ENCODE data around the gene ZNF837. TPM values are rescaled to one million over a fixed set of nuclear protein-coding genes. Genes with fewer than 3 reads are reported as not detected.
"Not testable (repeated sequence)": the region's sequence is repeated elsewhere in the genome, so short reads cannot be mapped to it uniquely, and the experiment has no call there.

Gene ZNF837
- total RNA-seq, 1 donor from 2014 or later: 3.6 TPM

- no peak for DNase-seq (ENCODE audit: low spot score)
Observed at GRCh38 chr19:58396691-58397532, 16.1 kb upstream of the ZNF837 start.

- DNase-seq (ENCODE audit: low spot score): no peak
Observed at GRCh38 chr19:58395979-58396627, 15.3 kb upstream of the ZNF837 start.

DNA sequence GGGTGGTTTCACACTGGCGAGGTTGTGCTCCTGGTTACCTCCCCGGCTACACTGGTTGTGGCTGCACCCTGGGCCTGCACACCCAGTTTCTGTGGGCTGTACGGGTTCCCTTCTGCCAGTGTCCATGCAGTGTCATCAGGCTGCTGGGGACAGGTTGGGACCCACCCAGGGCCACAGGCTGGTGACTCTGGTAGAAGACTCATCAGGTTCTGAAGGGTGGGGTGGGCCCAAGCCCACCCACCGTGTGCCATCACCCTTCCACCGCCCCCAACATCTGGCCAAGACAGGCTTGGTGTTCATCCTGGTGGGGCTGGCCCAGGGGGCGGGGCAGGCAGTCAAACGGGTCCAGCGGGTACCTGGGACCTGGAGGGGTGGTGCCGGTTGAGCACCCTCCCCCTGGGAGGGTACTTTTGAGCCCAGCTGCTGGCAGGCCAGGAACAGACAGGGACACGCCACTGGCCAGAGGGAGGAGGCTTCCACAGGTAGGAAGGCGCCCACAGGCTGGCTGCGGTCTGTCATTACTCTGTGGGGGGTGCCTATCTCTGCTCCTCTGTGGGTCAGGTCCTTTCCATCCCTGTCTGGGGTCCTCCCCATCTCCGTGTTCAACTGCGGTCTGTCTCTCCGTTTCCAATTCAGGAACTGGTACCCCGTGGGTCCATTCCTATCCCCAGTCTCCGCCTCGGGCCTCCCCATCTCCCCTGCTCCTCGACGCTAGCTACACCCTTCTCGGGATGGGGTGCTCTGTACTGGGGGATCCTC, 14.6 kb upstream of the ZNF837 start, which contains the start of gene RNF225:
Gene RNF225 (plus strand): TSS at position 437 of the 759 bp plus-strand sequence. CDS start 434 bp downstream, outside the sequence.
- DNase-seq (ENCODE audit: low spot score): peak; percentile 88

GRCh38 chr19:58394821-58395219, 14.0 kb upstream of the ZNF837 start:
- no peak for DNase-seq (ENCODE audit: low spot score)

GRCh38 chr19:58393725-58394033, 12.8 kb upstream of the ZNF837 start:
- DNase-seq (ENCODE audit: low spot score): no peak

- no peak for DNase-seq (ENCODE audit: low spot score)
Observed at GRCh38 chr19:58392945-58393724, 12.3 kb upstream of the ZNF837 start.

DNA sequence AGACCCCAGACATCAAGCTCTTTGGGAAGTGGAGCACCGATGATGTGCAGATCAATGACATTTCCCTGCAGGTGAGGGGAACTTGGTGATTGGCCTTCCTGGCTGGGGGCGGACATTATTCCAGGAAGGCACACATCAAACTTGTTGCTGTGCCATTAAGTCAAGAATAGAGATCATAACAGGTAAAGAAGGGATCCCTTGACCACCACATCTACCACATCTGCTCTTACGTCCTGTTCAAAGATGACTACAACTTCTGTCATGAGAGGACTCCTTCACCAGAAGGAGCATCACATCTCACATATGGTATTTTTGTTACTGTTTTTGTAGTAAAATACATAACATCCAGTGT, 7.3 kb upstream of the ZNF837 start:
- DNase-seq (ENCODE audit: low spot score): no peak

DNA sequence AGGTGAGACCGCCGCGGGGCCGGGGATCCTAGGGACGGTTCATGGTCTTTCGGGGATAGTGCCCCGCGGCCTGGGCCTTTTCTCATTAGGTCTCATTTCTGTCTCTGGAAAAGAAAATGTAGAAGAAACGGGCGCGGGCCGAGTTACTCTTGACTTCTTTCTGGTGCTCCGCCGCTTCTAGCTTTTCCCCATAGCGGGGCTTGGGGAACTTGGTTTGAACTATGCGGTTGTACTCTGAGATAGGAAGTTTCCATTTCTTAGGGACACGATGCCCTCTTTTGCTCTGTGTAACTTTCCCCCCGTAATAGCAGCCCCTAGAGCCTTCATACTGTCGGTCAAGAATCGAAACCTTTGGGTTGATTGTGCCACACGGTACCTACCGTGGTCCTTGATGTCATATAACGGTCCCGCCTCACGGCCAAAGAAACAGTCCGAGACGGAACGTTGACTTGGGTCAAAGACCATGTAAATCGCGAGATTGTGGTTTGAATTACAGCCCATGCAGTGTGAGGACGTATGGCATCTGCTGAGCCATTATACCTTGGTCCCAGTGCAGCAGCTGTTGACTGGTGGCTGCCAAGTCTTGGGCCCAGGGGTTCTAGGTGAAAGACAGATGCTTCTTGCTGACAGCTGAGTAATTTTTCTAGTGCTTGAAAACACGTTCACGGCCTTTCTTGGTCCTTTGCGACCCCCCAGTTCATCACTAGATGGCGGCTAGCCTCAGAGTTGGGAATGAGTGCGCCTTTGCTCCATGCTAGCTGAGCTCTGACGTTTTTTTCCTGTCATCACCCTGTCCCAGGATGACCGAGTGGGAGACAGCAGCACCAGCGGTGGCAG, 6.7 kb upstream of the ZNF837 start:
- no peak for DNase-seq (ENCODE audit: low spot score)

DNA sequence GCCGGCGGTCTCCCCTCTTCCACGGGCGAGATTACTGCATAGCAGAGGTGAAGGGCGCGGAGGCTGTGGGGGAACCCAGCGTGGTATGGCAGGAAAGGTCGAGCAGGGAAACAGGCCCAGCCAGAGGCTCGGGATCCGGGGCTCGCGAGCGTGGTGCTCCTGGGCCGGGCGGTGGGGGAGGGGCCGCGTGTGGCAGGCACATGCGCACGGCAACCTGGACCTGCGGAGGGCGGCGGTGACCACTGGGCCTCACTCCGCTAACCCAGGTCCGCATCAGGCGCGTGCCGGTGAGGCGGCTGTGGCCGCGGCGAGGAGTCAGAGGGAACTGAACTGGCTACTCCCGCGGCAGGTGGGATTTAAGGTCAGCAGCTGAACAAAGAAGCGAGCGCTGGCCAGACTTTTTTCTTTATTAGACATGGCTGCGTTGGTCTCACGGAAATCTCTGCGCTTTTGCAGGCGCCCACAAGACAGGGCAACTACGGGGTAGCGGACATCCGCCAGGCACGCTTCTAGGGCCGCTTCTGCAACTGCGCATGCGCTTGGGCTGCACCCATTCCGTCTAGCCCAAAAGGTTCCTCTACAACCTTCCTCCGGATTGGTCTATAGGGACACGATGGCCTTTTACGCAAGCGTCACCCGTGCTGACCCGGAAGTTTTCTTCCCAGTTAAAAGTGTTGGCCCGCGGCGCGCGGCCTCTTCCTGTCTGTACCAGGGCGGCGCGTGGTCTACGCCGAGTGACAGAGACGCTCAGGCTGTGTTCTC, 5.9 kb upstream of the ZNF837 start, which contains the start of gene RPS5:
Gene RPS5 (plus strand): TSS at position 694 of the 762 bp plus-strand sequence. CDS start 869 bp downstream, outside the sequence.
- peak; percentile 98 for DNase-seq (ENCODE audit: low spot score)

DNA sequence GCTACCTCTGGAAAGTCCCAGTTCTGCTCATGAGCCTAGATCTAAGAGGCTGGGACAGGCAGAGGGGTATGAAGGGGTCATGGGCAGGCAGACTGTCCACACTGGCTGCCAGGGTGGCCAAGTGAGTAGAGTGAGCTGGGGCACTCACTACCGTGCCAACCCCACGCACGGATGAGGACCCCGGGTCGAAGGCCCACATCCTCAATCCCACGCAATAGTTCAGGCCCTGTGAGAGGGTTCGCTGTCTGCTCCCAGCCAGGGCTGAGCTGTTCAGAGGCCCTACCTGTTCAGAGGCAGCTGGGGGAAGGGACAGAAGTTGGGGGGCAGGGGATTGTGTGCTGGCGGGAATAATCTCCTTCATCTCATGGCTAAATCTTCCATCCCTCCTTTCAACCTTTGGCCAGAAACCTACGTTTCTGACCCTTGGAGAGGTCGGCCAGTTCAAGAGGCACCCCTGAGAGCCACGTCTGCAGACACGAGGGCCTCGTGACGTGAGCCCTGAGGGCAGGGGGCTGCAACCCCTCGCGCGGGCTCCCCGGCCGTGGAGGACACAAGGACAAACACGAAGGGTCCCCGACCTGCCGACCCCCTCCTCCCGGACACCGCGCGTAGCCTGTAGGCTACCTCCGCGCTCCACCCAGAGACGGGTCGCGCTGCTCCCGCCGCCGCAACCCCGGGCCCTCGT, 5.2 kb upstream of the ZNF837 start:
- no peak for DNase-seq (ENCODE audit: low spot score)

DNA sequence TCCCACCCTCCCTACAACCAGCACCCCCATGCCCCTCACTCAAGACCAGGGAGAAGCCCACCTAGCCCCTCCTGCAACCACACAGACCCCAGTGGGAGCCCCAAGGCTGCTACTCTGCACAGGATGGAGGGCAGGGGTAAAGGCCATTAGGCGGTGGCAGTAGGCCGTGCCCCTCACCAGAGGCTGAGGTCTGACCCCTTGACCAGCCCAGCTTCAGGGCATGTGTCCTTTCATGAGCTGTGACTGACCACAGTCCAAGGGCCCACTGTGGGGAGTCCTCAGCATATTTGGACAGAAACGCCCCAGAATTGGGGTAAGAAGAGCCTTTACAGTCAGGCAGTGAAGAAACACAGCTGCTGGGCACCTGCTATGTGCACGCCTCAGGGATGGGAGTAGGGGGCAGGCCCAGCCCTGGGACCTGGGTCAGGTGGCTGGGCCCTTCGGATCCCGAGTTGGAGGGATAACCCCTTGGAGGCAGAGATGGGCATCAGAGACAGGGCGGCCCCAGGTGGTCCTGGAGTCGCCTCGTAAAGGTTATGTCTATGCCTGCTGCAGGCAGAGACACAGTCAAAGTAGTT, 4.6 kb upstream of the ZNF837 start:
- no peak for DNase-seq (ENCODE audit: low spot score)

- no peak for DNase-seq (ENCODE audit: low spot score)
Observed at GRCh38 chr19:58382997-58383603, 2.3 kb upstream of the ZNF837 start.

DNA sequence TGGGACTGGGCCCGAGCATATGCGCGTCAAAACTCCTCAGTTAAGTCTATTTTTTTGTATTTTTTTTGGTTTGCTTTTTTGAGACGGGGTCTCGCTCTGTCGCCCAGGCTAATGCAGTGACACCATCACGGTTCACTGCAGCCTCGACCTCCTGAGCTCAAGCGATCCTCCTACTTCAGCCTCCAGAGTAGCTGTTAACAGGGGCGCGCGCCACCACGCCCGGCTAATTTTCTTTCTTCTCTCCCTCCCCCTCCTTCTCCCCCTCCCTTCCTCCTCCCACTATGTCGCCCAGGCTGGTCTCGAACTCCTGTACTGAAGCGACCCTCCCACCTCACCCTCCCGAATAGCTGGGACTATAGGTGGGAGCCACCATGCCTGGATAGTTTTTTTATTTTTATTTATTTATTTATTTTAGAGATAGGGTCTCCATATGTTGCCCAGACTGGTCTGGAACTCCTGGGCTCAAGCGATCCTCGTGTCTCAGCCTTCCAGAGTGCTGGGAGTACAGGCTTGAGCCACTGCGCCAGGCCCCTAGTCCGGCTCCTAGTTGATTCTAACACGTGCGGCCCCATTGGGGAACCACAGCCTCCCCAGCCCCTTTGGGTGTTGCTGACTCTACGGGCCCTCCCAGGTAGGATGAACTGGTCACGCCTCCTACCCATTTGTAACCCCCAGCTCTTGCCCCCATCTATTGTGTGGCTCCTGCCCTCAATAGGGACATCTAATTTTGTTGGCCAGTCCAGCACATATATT, 806 bp upstream of the ZNF837 start:
- no peak for DNase-seq (ENCODE audit: low spot score)

DNA sequence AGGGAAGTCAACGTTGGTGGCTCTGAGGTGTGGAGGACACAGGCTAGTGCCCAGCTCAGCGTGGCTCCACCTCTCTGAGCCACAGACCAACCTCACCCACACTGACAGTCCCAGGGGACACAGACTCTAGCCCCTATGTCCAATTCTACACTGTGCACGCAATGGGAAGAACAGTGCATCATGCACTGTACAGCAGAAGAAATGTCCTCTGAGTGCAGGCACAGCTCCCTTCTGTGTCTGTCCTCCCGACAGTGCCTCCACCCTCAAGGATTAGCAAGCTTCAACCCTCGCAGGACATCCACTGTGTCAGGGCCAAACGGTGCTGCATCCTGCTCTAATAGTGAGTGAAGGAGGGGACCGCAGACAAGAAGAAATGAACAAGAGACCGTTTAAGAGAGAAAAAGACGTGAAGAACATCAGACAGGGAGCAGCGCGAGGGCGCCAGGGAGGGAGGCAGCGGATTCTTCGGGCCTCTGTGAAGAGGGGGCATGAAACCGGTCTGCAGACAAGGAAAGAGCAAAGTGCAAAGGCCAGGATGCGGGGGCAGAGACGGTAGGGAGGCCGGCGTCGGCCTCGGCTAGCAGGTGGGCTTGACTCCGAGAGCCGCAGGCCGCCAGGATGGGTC, 681 bp downstream of the ZNF837 start:
- DNase-seq (ENCODE audit: low spot score): peak; percentile 54

- peak; percentile 42 for DNase-seq (ENCODE audit: low spot score)
Observed at GRCh38 chr19:58379246-58379645, 1.6 kb downstream of the ZNF837 start.

DNA sequence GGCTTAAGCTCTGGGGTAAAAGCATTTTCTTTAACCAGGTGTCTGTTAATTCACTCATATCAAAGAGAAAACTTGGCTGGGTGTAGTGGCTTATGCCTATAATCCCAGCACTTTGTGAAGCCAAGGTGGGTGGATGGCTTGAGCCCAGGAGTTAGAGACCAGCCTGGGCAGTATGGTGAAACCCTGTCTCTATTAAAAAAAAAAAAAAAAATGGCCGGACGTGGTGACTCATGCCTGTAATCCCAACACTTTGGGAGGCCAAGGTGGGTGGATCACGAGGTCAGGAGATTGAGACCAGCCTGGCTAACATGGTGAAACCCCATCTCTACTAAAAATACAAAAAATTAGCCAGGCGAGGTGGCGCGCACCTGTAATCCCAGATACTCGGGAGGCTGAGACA, 4.1 kb downstream of the ZNF837 start:
- not testable (repeated sequence) for DNase-seq (ENCODE audit: low spot score)

GRCh38 chr19:58374200-58374599, 6.6 kb downstream of the ZNF837 start:
- DNase-seq (ENCODE audit: low spot score): no peak

Measured in ureter (tissue), 1 donor.